ENCODE measurements around the gene MYOZ3. TPM values are rescaled to one million over a fixed set of nuclear protein-coding genes. Genes with fewer than 3 reads are reported as not detected.

The MYOZ3 gene
- total and polyA plus RNA-seq, 12 donors, result 0.12 to 1.9 (median 0.45) TPM; not detected in 1

DNA sequence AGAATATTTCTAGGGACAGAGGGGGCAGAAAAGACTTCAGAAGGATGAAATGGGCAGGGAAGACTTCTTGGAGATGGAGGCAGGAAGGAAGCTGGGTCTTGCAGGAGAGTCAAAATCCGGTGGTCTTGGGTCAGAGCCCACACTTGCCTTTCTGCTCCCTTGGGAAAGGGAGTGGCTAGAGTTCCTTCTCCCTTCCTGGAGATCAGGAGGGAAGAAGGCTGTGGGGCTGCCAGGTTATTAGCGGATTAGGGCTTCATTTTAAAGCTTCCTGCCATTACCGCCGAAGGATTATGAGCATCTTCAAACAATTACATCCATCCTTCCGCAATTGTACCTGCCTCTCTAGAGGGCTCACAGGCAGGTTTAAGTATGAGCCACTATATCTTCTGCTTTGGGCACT lies 39.8 kb upstream of the MYOZ3 start:
- H3K9me3 ChIP-seq (replicated peaks in 1 of 3), result no peaks in the 10 kb centered on the region
- peaks cover 19 to 57% of the 10 kb centered on the region in 2 donors for H3K4me1 ChIP-seq (replicated peaks in 1 of 2)
- TF ChIP-seq, protein P1, sequence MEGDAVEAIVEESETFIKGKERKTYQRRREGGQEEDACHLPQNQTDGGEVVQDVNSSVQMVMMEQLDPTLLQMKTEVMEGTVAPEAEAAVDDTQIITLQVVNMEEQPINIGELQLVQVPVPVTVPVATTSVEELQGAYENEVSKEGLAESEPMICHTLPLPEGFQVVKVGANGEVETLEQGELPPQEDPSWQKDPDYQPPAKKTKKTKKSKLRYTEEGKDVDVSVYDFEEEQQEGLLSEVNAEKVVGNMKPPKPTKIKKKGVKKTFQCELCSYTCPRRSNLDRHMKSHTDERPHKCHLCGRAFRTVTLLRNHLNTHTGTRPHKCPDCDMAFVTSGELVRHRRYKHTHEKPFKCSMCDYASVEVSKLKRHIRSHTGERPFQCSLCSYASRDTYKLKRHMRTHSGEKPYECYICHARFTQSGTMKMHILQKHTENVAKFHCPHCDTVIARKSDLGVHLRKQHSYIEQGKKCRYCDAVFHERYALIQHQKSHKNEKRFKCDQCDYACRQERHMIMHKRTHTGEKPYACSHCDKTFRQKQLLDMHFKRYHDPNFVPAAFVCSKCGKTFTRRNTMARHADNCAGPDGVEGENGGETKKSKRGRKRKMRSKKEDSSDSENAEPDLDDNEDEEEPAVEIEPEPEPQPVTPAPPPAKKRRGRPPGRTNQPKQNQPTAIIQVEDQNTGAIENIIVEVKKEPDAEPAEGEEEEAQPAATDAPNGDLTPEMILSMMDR (IDR thresholded peaks at IDR 0.05), result no peak
- TF ChIP-seq POLR2A (IDR thresholded peaks at IDR 0.05), result no peak
- no peak for DNase-seq
- no peak overlapping the region for H3K4me3 ChIP-seq
- intact Hi-C loops (cut with DNase I), result no loop called here
- H3K27ac ChIP-seq, result peak overlapping the region in 1 of 5 donors; percentile 21
- 62 to 91% (median 80%) methylated on average over 5 of the region's 5 CpGs for WGBS, 4 donors
- no peaks in the 10 kb centered on the region for H3K36me3 ChIP-seq (replicated peaks in 1 of 2)
- H3K27me3 ChIP-seq, result no peaks in the 10 kb centered on the region

DNA sequence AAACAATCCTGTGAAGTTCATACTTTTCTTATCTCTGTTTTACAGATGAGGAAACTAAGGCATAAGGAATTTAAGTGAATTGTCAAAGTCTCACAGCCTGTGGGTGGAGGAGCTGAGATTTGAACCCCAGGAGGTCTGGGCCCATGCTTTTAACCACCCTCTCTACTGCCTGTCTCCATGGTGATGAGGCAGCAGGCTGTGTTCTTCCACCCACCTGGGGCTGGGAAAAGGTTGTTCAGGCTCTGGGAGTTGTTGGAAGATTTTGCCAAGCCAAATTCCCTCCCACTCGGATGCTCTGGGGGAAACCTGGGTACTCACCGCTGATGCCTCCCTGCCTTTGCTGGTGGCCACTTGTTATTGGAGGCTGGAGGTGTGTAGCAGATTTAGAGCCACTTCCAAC lies 38.9 kb upstream of the MYOZ3 start:
- H3K27ac ChIP-seq, result no peak overlapping the region
- DNase-seq, result no peak
- no peaks in the 10 kb centered on the region for H3K27me3 ChIP-seq
- WGBS, 4 donors, result 57 to 89% (median 88%) methylated on average over 1 to 2 of the region's 2 CpGs; no CpG with 5 or more reads in 1 of the 4 donors
- no peaks in the 10 kb centered on the region for H3K9me3 ChIP-seq (replicated peaks in 1 of 3)
- intact Hi-C loops (cut with DNase I), result no loop called here
- H3K4me1 ChIP-seq (replicated peaks in 1 of 2), result peaks cover 23 to 57% of the 10 kb centered on the region in 2 donors
- H3K4me3 ChIP-seq, result no peak overlapping the region
- H3K36me3 ChIP-seq (replicated peaks in 1 of 2), result no peaks in the 10 kb centered on the region
- no peak for TF ChIP-seq POLR2A (IDR thresholded peaks at IDR 0.05)
- TF ChIP-seq, protein P1 (IDR thresholded peaks at IDR 0.05), result no peak

DNA sequence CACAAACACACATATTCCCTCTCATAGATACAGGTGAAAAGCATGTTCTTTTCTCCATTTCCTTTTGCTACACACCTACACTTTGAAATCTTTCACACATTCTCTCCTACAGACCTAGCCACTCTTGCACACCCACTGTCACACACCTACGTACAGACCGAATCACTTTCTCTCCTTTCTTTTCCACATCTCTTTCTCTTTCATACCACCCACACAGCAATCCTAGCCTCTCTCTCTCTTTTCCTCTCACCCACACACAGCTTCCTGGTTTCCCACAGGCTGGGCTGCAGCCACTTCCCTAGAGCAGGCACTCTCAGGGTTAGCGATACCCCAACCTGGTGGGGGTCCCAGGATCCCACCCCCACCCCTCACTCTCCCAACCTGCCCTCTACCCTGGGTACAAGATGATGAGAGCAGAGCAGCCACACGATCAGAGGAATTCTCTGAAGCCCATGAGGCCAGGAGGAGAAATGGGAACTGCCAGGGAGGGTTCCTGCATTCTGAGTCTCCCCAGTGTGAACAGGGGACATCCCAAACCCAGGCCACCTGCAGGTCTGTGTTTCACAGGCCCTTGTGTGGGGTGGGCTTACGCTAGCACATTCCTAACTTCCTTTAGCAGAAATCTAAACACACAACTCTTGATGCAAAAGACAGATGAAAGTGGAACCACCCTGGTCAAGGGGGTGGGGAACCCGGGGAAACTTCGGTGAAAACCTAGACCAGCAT lies 37.7 kb upstream of the MYOZ3 start:
- H3K27ac ChIP-seq, result peak overlapping the region in 2 of 5 donors; percentile 30 to 97
- peaks cover 33 to 55% of the 10 kb centered on the region in 2 donors for H3K4me1 ChIP-seq (replicated peaks in 1 of 2)
- TF ChIP-seq POLR2A (IDR thresholded peaks at IDR 0.05), result no peak
- TF ChIP-seq, protein P1 (IDR thresholded peaks at IDR 0.05), result no peak

DNA sequence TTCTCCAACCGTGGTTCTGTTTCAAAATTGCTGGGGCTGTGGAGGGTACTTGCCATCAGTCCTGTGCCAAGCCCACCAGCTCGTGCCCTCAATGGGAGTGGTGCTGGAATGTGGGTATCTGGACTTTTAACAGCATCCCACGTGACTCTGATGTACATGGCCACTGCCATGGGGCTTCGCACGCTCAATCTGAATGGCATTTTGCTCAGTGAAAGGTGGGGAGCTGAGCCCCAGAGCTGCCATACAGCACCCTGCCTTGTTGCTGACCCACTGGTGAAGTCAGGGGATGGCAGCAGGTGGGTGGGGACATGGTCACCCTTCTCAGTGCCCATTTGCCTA lies 37.2 kb upstream of the MYOZ3 start:
- 74 to 84% (median 79%) methylated on average over 5 of the region's 5 CpGs; no CpG with 5 or more reads in 1 of the 4 donors for WGBS, 4 donors
- H3K4me3 ChIP-seq, result peak overlapping the region in 1 of 4 donors; percentile 97

More for the DNA sequence above, 37.7 kb upstream of the MYOZ3 start:
- DNase-seq, result peak in 1 of 7 donors; percentile 12
- 54 to 77% (median 66%) methylated on average over 6 to 7 of the region's 7 CpGs for WGBS, 4 donors
- H3K4me3 ChIP-seq, result no peak overlapping the region
- H3K27me3 ChIP-seq, result no peaks in the 10 kb centered on the region
- intact Hi-C loops (cut with DNase I), result no loop called here
- H3K9me3 ChIP-seq (replicated peaks in 1 of 3), result no peaks in the 10 kb centered on the region
- H3K36me3 ChIP-seq (replicated peaks in 1 of 2), result no peaks in the 10 kb centered on the region

More for the DNA sequence above, 37.2 kb upstream of the MYOZ3 start:
- Histone ChIP-seq H3K9me3 (replicated peaks in 1 of 3) (no peaks in the 10 kb centered on the region), H3K27ac (peak overlapping the region in 3 of 5 donors; percentile 90 to 97 (median 92)), H3K27me3 (no peaks in the 10 kb centered on the region), H3K4me1 (replicated peaks in 1 of 2) (peaks cover 34 to 55% of the 10 kb centered on the region in 2 donors), H3K36me3 (replicated peaks in 1 of 2) (no peaks in the 10 kb centered on the region)
- intact Hi-C loops (cut with DNase I), result no loop called here
- DNase-seq, result no peak
- no peak for TF ChIP-seq POLR2A (IDR thresholded peaks at IDR 0.05)
- TF ChIP-seq, protein P1 (IDR thresholded peaks at IDR 0.05), result no peak
